GM19193 (cell line): ENCODE measurements around the gene DDX3X.

Experiments
- POLR2A ChIP-seq: IDR thresholded peaks from 4 replicates; pipeline ENCODE4 v1.6.1; 2011; ENCODE audit not compliant: insufficient read depth, insufficient read length; ENCODE audit errors: extremely low read depth

The DDX3X gene

GRCh38 chrX:41333744-41334362 lies at the start of gene DDX3X:
DDX3X (plus strand) TSS chrX:41334162; CDS start chrX:41334253, 91 bp downstream.
- peak; percentile 100 for TF ChIP-seq POLR2A

GRCh38 chrX:41288641-41289040 lies 45.3 kb upstream of the DDX3X start:
- no peak for TF ChIP-seq POLR2A

GRCh38 chrX:41289095-41289494 lies 44.9 kb upstream of the DDX3X start:
- no peak for TF ChIP-seq POLR2A

- no peak for TF ChIP-seq POLR2A
Observed at GRCh38 chrX:41291309-41291708, 42.7 kb upstream of the DDX3X start.

DNA sequence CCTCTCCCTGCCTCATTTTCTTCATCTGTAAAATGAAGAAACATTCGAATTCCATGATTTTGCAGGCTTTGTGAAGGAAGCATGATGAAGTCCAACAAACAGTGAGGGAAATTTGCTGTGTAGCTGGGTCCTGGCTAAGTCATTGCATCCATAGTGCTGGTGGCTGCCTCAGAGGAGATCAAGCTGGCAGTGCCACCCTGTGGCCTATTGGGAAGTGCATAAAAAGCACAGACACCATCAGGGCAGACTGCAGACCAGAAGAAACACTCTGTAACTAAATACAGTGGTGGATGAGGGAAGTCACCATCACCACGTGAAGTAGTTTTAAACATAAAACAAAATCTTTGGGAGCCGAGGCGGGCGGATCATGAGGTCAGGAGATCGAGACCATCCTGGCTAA lies 40.7 kb upstream of the DDX3X start:
- TF ChIP-seq POLR2A = no peak

- TF ChIP-seq POLR2A = no peak
Observed at GRCh38 chrX:41300758-41301437, 33.1 kb upstream of the DDX3X start.

- TF ChIP-seq POLR2A = no peak
Observed at GRCh38 chrX:41301438-41301824, 32.5 kb upstream of the DDX3X start.

- TF ChIP-seq POLR2A = no peak
Observed at GRCh38 chrX:41302370-41302769, 31.6 kb upstream of the DDX3X start.

DNA sequence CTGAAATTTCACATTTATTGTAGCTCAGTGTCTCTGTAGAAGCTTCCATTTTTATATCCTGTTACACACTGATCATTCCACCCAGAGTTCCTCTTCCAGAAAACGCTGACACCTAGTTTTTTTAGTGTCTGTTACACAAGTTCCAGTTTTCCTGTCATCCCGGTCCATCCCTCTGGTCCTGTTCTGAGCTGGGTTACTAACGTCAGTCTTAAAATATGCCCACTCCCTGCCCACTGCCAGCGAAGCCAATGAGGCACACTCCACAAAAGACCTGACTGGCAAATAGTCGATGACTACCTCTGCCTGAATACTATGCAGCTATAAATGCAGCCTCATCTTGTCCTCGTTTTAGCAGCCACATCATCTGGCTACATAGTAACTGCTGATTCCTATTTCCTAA lies 30.9 kb upstream of the DDX3X start:
- TF ChIP-seq POLR2A = no peak

DNA sequence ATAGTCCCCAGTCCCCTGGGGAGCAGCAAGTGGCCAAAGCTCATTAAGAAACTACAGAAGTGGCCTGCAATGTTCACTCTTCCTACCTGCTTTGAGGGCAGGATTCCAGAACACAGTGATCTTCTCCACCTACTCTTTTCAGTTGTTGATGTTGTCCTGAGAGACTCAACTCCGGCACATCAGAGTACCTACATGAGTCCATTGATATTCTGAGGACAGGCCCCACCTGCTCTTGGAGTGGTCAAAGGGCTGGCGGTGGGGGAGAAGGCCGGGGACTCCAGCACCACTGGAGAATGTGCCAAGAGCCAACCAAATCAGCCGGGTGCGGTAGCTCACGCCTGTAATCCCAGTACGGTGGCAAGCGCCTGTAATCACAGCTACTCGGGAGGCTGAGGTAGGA lies 29.8 kb upstream of the DDX3X start:
- TF ChIP-seq POLR2A = no peak

GRCh38 chrX:41308884-41309647 lies 24.9 kb upstream of the DDX3X start:
- TF ChIP-seq POLR2A = no peak

DNA sequence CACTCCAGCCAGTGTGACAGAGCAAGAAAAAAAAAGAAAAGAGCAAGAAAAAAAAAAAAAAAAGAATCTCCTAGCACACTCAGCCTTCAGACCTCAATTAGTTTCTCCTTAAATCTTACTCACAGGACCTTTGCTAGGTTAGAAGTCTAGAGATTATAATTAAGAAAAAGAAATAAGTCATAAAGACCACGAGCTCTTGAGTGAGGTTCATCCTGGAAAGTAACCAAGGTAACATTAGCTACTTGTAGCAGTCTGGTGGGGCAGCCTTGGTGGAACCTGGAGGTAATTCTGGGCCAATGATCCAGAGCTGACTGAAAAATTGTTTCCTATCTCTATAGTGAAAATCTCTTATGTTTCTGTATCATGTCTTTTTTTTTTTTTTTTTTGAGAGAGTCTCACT lies 21.2 kb upstream of the DDX3X start:
- TF ChIP-seq POLR2A = no peak

DNA sequence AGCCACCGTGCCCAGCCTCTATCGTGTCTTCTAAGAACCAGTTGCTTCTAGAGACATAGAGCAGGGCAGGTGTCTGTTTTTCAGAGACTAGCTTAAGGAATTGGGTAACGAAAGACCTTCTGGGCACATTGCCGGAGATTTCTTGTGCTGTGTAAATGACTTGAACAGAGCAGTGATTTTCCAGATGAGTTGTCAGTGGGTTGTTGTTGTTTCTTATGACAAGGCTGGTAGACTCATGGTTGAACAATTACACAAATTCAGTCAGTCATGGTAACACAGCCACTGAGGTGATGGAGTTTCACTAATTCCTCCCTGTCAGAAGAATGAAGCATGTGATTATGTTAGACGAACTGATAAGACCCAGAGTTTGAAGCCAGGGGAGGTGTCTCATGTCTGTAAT lies 20.5 kb upstream of the DDX3X start:
- no peak for TF ChIP-seq POLR2A

- TF ChIP-seq POLR2A = no peak
Observed at GRCh38 chrX:41314204-41314603, 19.8 kb upstream of the DDX3X start.

DNA sequence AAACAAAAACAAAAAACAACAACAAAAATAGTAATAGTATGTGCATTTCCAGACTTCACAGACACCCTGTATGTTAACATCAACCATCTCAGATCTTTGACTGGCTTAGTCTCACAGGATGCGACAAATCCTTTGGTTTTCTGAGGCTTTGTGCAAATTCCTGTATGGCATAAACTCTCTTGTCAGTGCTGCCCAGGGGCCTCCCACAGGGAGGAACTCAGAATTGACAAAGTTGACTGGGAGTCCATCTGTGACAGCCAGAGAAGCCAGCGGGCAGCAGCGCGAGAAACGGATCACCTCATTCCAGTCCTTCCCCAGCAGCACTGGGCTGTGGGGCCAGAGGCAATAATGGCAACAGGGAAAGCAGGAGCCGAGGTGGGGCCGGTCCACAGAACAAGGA lies 19.1 kb upstream of the DDX3X start:
- no peak for TF ChIP-seq POLR2A
